Smooth muscle cell (in vitro differentiated cells): ENCODE data around the gene NCEH1. TPM values are rescaled to one million over a fixed set of nuclear protein-coding genes. Genes with fewer than 3 reads are reported as not detected.

Source experiments
- DNase-seq: peaks from one replicate; lab custom pipeline; 2025; ENCODE audit not compliant: unreplicated experiment; lab: John Stamatoyannopoulos, UW
- H2AFZ ChIP-seq: fragments of 200-600 bp; sonication (generic); 2 replicates; pipeline ENCODE4 v1.6.0; 2016; ENCODE audit warnings: antibody characterized with exemption, low read depth, mild to moderate bottlenecking
- H3F3A ChIP-seq: fragments of 200-600 bp; sonication (generic); 2 replicates; pipeline ENCODE4 v1.6.0; 2017; ENCODE audit warnings: antibody characterized with exemption, low read depth
- H3K27ac ChIP-seq: fragments of 200-600 bp; sonication (generic); 2 replicates; pipeline ENCODE4 v1.5.1; 2016; ENCODE audit warnings: low read depth, mild to moderate bottlenecking
- H3K27me3 ChIP-seq: fragments of 200-600 bp; sonication (generic); 2 replicates; pipeline ENCODE4 v1.6.1; 2016; ENCODE audit warnings: low read depth, mild to moderate bottlenecking
- H3K36me3 ChIP-seq: fragments of 200-600 bp; sonication (generic); 2 replicates; pipeline ENCODE4 v1.5.1; 2016; ENCODE audit warnings: low read depth
- H3K4me1 ChIP-seq: fragments of 200-600 bp; sonication (generic); 2 replicates; pipeline ENCODE4 v1.5.1; 2016; ENCODE audit warnings: low read depth
- H3K4me2 ChIP-seq: fragments of 200-600 bp; sonication (generic); 2 replicates; pipeline ENCODE4 v1.6.0; 2016; ENCODE audit warnings: mild to moderate bottlenecking
- H3K4me3 ChIP-seq: fragments of 200-600 bp; sonication (generic); 2 replicates; pipeline ENCODE4 v1.5.1; 2016; ENCODE audit warnings: mild to moderate bottlenecking
- H3K79me2 ChIP-seq: fragments of 200-600 bp; sonication (generic); 2 replicates; pipeline ENCODE4 v1.6.0; 2016; ENCODE audit warnings: low read depth, mild to moderate bottlenecking
- H3K9ac ChIP-seq: fragments of 200-600 bp; sonication (generic); 2 replicates; pipeline ENCODE4 v1.6.0; 2016; ENCODE audit warnings: low read depth
- H3K9me3 ChIP-seq: fragments of 200-600 bp; sonication (generic); replicated peaks from 2 replicates; pipeline ENCODE4 v1.5.1; 2016; ENCODE audit warnings: low read depth
- H4K20me1 ChIP-seq: fragments of 200-600 bp; sonication (generic); 2 replicates; pipeline ENCODE4 v1.6.0; 2016; ENCODE audit warnings: low read depth
- WGBS: methylation state at CpG from one replicate; pipeline ENCODE4 v1.1.7; 2016; ENCODE audit warnings: low lambda C conversion rate; 5-methylcytosine and 5-hydroxymethylcytosine counted together
- polyA plus RNA-seq: library from polyadenylated mRNA; unstranded; fragments of >200 nt; fragmentation: Nextera tagmentation; extraction: Ambion mirVana; gene quantifications from 2 replicates; pipeline ENCODE4 v1.2.1, GENCODE V29; 2016
- total RNA-seq: library from RNA; depleted of rRNA; stranded (reverse); fragments of >200 nt; gene quantifications from 2 replicates; pipeline ENCODE4 v1.2.3, GENCODE V29; 2014
- TF ChIP-seq, protein P1 (sequence below): fragments of 200-600 bp; sonication (generic); IDR thresholded peaks from 2 replicates; pipeline ENCODE4 v1.5.1; 2017; ENCODE audit warnings: borderline replicate concordance, mild to moderate bottlenecking, antibody characterized with exemption; ENCODE audit not compliant: insufficient read depth, poor library complexity, severe bottlenecking

The NCEH1 gene
- total and polyA plus RNA-seq, 2 experiments from 2014 or later: 1.9 to 5.3 TPM

DNA sequence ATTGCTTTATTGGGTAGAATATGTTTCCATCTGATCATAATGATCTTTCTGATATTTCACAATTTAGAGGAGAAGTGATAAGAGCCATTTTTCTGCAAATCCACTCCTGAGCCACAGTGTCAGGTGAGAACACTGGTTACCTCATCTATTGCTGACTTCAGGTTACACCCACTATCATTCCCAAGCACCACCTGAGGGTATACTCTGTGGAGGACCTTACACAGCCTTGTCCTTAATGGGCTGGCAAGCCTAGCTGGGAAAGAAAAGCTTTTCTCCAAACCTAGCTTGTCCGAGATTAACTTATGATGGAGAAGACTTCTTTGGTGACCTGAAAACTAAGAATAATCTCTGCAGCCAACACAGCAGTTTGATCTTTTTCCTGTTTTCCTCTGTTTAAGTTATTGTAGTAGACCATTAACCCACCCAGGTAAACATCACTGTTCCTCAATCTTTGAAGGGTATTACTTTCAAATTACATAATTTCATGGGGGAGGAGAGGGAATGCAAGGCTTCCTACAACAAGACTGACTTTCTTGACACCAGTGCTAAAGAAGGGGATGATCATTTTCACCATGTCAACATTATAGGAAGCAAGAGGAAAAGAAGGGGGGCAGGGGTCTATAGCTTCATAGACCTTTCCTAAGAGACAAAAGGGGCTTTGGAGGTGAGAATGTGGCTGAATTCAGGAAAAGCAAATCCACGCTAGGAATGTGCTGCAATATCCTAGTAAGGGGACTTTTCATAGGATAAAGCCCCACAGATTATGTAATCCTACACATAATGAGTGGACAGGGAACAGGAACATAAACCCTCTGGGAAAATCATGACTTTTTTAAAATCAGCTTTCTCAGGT, 1.7 kb downstream of the NCEH1 start:
- DNase-seq: no peak
- Histone ChIP-seq H3K4me2 (peak overlapping the region; percentile 93), H3F3A (peaks cover 11% of the 10 kb centered on the region), H3K4me3 (peak overlapping the region; percentile 78), H3K4me1 (peaks cover 5% of the 10 kb centered on the region), H3K79me2 (no peaks in the 10 kb centered on the region), H3K27ac (no peak overlapping the region), H2AFZ (no peak overlapping the region), H3K36me3 (no peaks in the 10 kb centered on the region), H3K9ac (no peak overlapping the region), H3K9me3 (no peaks in the 10 kb centered on the region), H4K20me1 (no peaks in the 10 kb centered on the region), H3K27me3 (no peaks in the 10 kb centered on the region)
- TF ChIP-seq, protein P1, sequence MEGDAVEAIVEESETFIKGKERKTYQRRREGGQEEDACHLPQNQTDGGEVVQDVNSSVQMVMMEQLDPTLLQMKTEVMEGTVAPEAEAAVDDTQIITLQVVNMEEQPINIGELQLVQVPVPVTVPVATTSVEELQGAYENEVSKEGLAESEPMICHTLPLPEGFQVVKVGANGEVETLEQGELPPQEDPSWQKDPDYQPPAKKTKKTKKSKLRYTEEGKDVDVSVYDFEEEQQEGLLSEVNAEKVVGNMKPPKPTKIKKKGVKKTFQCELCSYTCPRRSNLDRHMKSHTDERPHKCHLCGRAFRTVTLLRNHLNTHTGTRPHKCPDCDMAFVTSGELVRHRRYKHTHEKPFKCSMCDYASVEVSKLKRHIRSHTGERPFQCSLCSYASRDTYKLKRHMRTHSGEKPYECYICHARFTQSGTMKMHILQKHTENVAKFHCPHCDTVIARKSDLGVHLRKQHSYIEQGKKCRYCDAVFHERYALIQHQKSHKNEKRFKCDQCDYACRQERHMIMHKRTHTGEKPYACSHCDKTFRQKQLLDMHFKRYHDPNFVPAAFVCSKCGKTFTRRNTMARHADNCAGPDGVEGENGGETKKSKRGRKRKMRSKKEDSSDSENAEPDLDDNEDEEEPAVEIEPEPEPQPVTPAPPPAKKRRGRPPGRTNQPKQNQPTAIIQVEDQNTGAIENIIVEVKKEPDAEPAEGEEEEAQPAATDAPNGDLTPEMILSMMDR: no peak
- WGBS: 88% methylated on average over 2 of the region's 2 CpGs

DNA sequence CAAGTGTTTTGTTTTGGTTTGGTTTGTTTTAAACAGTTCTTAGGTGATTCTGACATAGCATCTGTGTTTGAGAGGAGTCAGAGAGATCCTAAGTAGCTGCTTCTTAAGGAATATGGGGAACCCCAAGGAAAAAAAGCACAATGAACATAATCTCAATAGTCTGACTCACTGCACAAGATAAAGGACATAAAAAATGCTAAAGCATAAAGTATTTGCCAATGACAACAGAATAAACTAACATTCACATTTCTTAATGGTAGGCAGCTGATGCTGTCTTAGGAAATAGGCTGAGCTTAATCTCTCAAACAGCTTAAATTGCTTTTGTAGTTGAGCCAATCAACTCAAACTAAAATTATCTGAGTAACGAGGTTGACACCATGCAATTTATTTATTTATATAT, 2.9 kb downstream of the NCEH1 start:
- Histone ChIP-seq H3K4me3 (no peak overlapping the region), H3K79me2 (no peaks in the 10 kb centered on the region), H2AFZ (no peak overlapping the region), H4K20me1 (no peaks in the 10 kb centered on the region), H3K27me3 (no peaks in the 10 kb centered on the region), H3K36me3 (no peaks in the 10 kb centered on the region), H3K27ac (no peak overlapping the region), H3K4me2 (no peak overlapping the region), H3F3A (peaks cover 11% of the 10 kb centered on the region), H3K4me1 (peaks cover 5% of the 10 kb centered on the region), H3K9me3 (no peaks in the 10 kb centered on the region), H3K9ac (no peak overlapping the region)
- DNase-seq: no peak
- TF ChIP-seq, protein P1: no peak
- 100% methylated on average over 1 of the region's 1 CpG for WGBS

DNA sequence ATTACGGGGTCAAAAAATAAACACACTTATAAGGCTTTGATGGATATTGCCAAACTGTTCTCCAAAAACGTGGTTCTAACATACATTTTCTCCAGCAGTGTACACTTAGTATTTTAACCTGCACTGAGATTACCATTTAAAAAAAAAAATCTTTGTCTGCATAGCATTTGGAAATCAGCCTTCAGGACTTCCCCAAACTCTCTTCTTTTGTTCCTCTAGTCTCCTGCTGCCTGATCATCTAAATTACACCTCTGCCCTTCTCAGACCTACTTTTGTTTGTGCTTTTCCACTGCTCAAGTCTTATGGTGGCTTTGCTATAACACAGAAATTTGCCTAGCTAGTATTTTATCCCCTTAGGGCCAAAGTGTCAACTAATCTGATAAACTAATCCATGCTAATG, 3.8 kb downstream of the NCEH1 start:
- Histone ChIP-seq H3K27ac (no peak overlapping the region), H3K36me3 (no peaks in the 10 kb centered on the region), H3F3A (peaks cover 11% of the 10 kb centered on the region), H3K9me3 (no peaks in the 10 kb centered on the region), H3K9ac (no peak overlapping the region), H3K4me3 (no peak overlapping the region), H3K4me1 (peaks cover 5% of the 10 kb centered on the region), H3K27me3 (no peaks in the 10 kb centered on the region), H4K20me1 (no peaks in the 10 kb centered on the region), H3K4me2 (no peak overlapping the region), H3K79me2 (no peaks in the 10 kb centered on the region), H2AFZ (no peak overlapping the region)
- WGBS: 89% methylated on average over 2 of the region's 2 CpGs
- no peak for DNase-seq
- TF ChIP-seq, protein P1: no peak

DNA sequence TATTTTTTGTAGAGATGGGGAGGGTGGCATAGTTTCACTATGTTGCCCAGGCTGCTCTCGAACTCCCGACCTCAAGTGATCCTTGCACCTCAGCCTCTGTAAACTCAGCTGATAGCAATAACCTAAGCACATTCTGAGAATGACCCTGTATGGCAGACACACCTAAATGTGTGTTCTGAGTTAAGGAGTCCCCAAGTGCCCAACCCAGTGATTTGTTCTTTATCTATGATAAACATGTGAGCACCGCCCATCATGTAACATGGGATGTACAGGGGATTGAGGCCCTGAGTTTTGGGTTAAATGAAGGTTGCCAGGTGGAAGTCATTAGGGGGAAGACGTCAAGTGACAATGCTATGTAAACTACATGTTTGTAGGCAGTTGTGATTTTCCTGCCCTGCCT, 5.7 kb downstream of the NCEH1 start:
- Histone ChIP-seq H3K4me3 (no peak overlapping the region), H3K79me2 (no peaks in the 10 kb centered on the region), H3K9ac (no peak overlapping the region), H3F3A (no peaks in the 10 kb centered on the region), H3K27ac (no peak overlapping the region), H3K4me1 (peaks cover 5% of the 10 kb centered on the region), H3K36me3 (no peaks in the 10 kb centered on the region), H4K20me1 (no peaks in the 10 kb centered on the region), H2AFZ (no peak overlapping the region), H3K9me3 (no peaks in the 10 kb centered on the region), H3K27me3 (no peaks in the 10 kb centered on the region), H3K4me2 (no peak overlapping the region)
- TF ChIP-seq, protein P1: no peak
- no peak for DNase-seq
- 97% methylated on average over 4 of the region's 4 CpGs for WGBS
